ENCODE results near the gene MAP3K13.
"Not testable (repeated sequence)": the region's sequence is repeated elsewhere in the genome, so short reads cannot be mapped to it uniquely, and the experiment has no call there.

The MAP3K13 gene

GRCh38 chr3:185399737-185400667, 37.1 kb downstream of the MAP3K13 start:
- no peak for DNase-seq

GRCh38 chr3:185400866-185401265, 37.9 kb downstream of the MAP3K13 start:
- no peak for DNase-seq

GRCh38 chr3:185401319-185401955, 38.5 kb downstream of the MAP3K13 start:
- DNase-seq = no peak

GRCh38 chr3:185402561-185402960, 39.6 kb downstream of the MAP3K13 start:
- no peak for DNase-seq

- DNase-seq = no peak
Observed at GRCh38 chr3:185403002-185403401, 40.1 kb downstream of the MAP3K13 start.

- DNase-seq = no peak
Observed at GRCh38 chr3:185405243-185405642, 42.3 kb downstream of the MAP3K13 start.

GRCh38 chr3:185405664-185406063, 42.7 kb downstream of the MAP3K13 start:
- no peak for DNase-seq

GRCh38 chr3:185406121-185406620, 43.2 kb downstream of the MAP3K13 start:
- DNase-seq = no peak

- DNase-seq = no peak
Observed at GRCh38 chr3:185409957-185410356, 47.0 kb downstream of the MAP3K13 start.

GRCh38 chr3:185411133-185411532, 48.2 kb downstream of the MAP3K13 start:
- no peak for DNase-seq

- DNase-seq = no peak
Observed at GRCh38 chr3:185416513-185416912, 53.6 kb downstream of the MAP3K13 start.

GRCh38 chr3:185418561-185418977, 55.6 kb downstream of the MAP3K13 start:
- DNase-seq = not testable (repeated sequence)

- DNase-seq = no peak
Observed at GRCh38 chr3:185420762-185421161, 57.8 kb downstream of the MAP3K13 start.

GRCh38 chr3:185421577-185422232, 58.8 kb downstream of the MAP3K13 start:
- DNase-seq = no peak

- no peak for DNase-seq
Observed at GRCh38 chr3:185422677-185423076, 59.7 kb downstream of the MAP3K13 start.

- DNase-seq = no peak
Observed at GRCh38 chr3:185423178-185423577, 60.2 kb downstream of the MAP3K13 start.

- no peak for DNase-seq
Observed at GRCh38 chr3:185424435-185424834, 61.5 kb downstream of the MAP3K13 start.

GRCh38 chr3:185430375-185430774, 67.4 kb downstream of the MAP3K13 start:
- DNase-seq = no peak

GRCh38 chr3:185439745-185440466, 77.0 kb downstream of the MAP3K13 start:
- no peak for DNase-seq

- no peak for DNase-seq
Observed at GRCh38 chr3:185442031-185442430, 79.1 kb downstream of the MAP3K13 start.

GRCh38 chr3:185444329-185444728, 81.4 kb downstream of the MAP3K13 start:
- DNase-seq = no peak

GRCh38 chr3:185448107-185448506, 85.2 kb downstream of the MAP3K13 start:
- DNase-seq = no peak

GRCh38 chr3:185451432-185451831, 88.5 kb downstream of the MAP3K13 start:
- DNase-seq = not testable (repeated sequence)

Data from CD4-positive, alpha-beta T cell treated with Interleukin-4 for 4 hours (primary cell).